Thymus (tissue), 11 donors: ENCODE results near the gene COL1A2. TPM values are rescaled to one million over a fixed set of nuclear protein-coding genes. Genes with fewer than 3 reads are reported as not detected.

ENCODE experiments used
- DNase-seq, 9 donors: peaks; one replicate each; pipeline ENCODE4 v3.0.0-alpha.2; 2013; ENCODE audit warnings: low spot score in 9 of 9, low read depth in 6 of 9, missing footprints in 1 of 9
- H3K27ac ChIP-seq, 2 donors: one replicate each; pipeline ENCODE4 v1.5.1; 2013; ENCODE audit warnings: control low read depth in 1 of 2, low read depth in 1 of 2, low read length in 1 of 2, mild to moderate bottlenecking in 1 of 2, moderate library complexity in 1 of 2
- H3K27me3 ChIP-seq, 2 donors: one replicate each; pipeline ENCODE4 v1.5.1; 2013; ENCODE audit warnings: low read length in 1 of 2; ENCODE audit not compliant: control insufficient read depth in 2 of 2, insufficient read depth in 1 of 2
- H3K36me3 ChIP-seq, 2 donors: one replicate each; pipeline ENCODE4 v1.5.1; 2013; ENCODE audit warnings: low read length in 1 of 2, mild to moderate bottlenecking in 1 of 2, moderate library complexity in 1 of 2; ENCODE audit not compliant: control insufficient read depth in 2 of 2, insufficient read depth in 2 of 2
- H3K4me1 ChIP-seq, 2 donors: one replicate each; pipeline ENCODE4 v1.5.1; 2013; ENCODE audit warnings: low read length in 2 of 2; ENCODE audit not compliant: control insufficient read depth in 2 of 2, insufficient read depth in 2 of 2
- H3K4me3 ChIP-seq, 2 donors: one replicate each; pipeline ENCODE4 v1.5.1; 2013; ENCODE audit warnings: low read length in 2 of 2, control low read depth in 1 of 2, mild to moderate bottlenecking in 1 of 2
- H3K9me3 ChIP-seq, 2 donors: one replicate each; pipeline ENCODE4 v1.5.1; 2013; ENCODE audit warnings: low read length in 1 of 2, mild to moderate bottlenecking in 1 of 2; ENCODE audit not compliant: control insufficient read depth in 2 of 2, insufficient read depth in 1 of 2
- WGBS: extraction: QIAGEN DNeasy Blood & Tissue Kit; methylation state at CpG from one replicate; pipeline ENCODE4 v1.1.7; 2013; 5-methylcytosine and 5-hydroxymethylcytosine counted together
- polyA plus RNA-seq: library from polyadenylated mRNA; stranded (reverse); fragments of 200-250 nt; gene quantifications from one replicate; pipeline ENCODE4 v1.2.3, GENCODE V29; 2013
- total RNA-seq: library from RNA; stranded (reverse); fragments of 120-200 nt; gene quantifications from one replicate; pipeline ENCODE4 v1.2.4, GENCODE V29; 2013
- donor health status: healthy.

COL1A2 gene
- total and polyA plus RNA-seq, 2 donors, result 27.4 to 55.3 TPM

- H3K4me3 ChIP-seq, result no peak overlapping the region
- no peaks in the 10 kb centered on the region for H3K9me3 ChIP-seq
- H3K27ac ChIP-seq, result peak overlapping the region in 1 of 2 donors; percentile 84
- H3K36me3 ChIP-seq, result no peaks in the 10 kb centered on the region
- H3K27me3 ChIP-seq, result no peaks in the 10 kb centered on the region
- DNase-seq, result peak in 5 of 9 donors; percentile 32 to 71 (median 44)
- peaks cover 0 to 22% of the 10 kb centered on the region in 2 donors for H3K4me1 ChIP-seq
- WGBS, result 86% methylated on average over 5 of the region's 5 CpGs
Measured at GRCh38 chr7:94374721-94375566, 19.8 kb upstream of the COL1A2 start.

GRCh38 chr7:94375691-94376090 is 19.0 kb upstream of the COL1A2 start:
- DNase-seq, result peak in 4 of 9 donors; percentile 32 to 72 (median 51)
- H3K4me1 ChIP-seq, result peaks cover 0 to 22% of the 10 kb centered on the region in 2 donors
- WGBS, result 77% methylated on average over 2 of the region's 2 CpGs
- no peak overlapping the region for H3K4me3 ChIP-seq
- H3K27ac ChIP-seq, result peak overlapping the region in 1 of 2 donors; percentile 84
- no peaks in the 10 kb centered on the region for H3K36me3 ChIP-seq
- H3K27me3 ChIP-seq, result no peaks in the 10 kb centered on the region
- H3K9me3 ChIP-seq, result no peaks in the 10 kb centered on the region

GRCh38 chr7:94376281-94376680 is 18.4 kb upstream of the COL1A2 start:
- H3K36me3 ChIP-seq, result no peaks in the 10 kb centered on the region
- peaks cover 0 to 22% of the 10 kb centered on the region in 2 donors for H3K4me1 ChIP-seq
- no peaks in the 10 kb centered on the region for H3K9me3 ChIP-seq
- no peak overlapping the region for H3K4me3 ChIP-seq
- H3K27ac ChIP-seq, result peak overlapping the region in 1 of 2 donors; percentile 32
- 97% methylated on average over 1 of the region's 1 CpG for WGBS
- DNase-seq, result no peak
- H3K27me3 ChIP-seq, result no peaks in the 10 kb centered on the region

GRCh38 chr7:94378356-94378755 is 16.3 kb upstream of the COL1A2 start:
- Histone ChIP-seq H3K4me3 (no peak overlapping the region), H3K4me1 (peaks cover 0 to 22% of the 10 kb centered on the region in 2 donors), H3K27me3 (no peaks in the 10 kb centered on the region), H3K27ac (no peak overlapping the region), H3K36me3 (no peaks in the 10 kb centered on the region), H3K9me3 (no peaks in the 10 kb centered on the region)
- no peak for DNase-seq
- WGBS, result 40% methylated on average over 3 of the region's 3 CpGs

- H3K4me3 ChIP-seq, result no peak overlapping the region
- H3K4me1 ChIP-seq, result peaks cover 0 to 12% of the 10 kb centered on the region in 2 donors
- no peaks in the 10 kb centered on the region for H3K36me3 ChIP-seq
- H3K27ac ChIP-seq, result no peak overlapping the region
- H3K9me3 ChIP-seq, result no peaks in the 10 kb centered on the region
- H3K27me3 ChIP-seq, result no peaks in the 10 kb centered on the region
- DNase-seq, result no peak
Measured at GRCh38 chr7:94380264-94380663, 14.4 kb upstream of the COL1A2 start.

GRCh38 chr7:94382132-94382531 is 12.6 kb upstream of the COL1A2 start:
- Histone ChIP-seq H3K4me3 (no peak overlapping the region), H3K27ac (no peak overlapping the region), H3K36me3 (no peaks in the 10 kb centered on the region), H3K9me3 (no peaks in the 10 kb centered on the region), H3K4me1 (no peaks in the 10 kb centered on the region), H3K27me3 (no peaks in the 10 kb centered on the region)
- 95% methylated on average over 3 of the region's 3 CpGs for WGBS
- DNase-seq, result no peak

- DNase-seq, result no peak
- no peak overlapping the region for H3K27ac ChIP-seq
- H3K4me1 ChIP-seq, result no peaks in the 10 kb centered on the region
- H3K9me3 ChIP-seq, result no peaks in the 10 kb centered on the region
- 96% methylated on average over 1 of the region's 1 CpG for WGBS
- H3K4me3 ChIP-seq, result no peak overlapping the region
- no peaks in the 10 kb centered on the region for H3K27me3 ChIP-seq
- H3K36me3 ChIP-seq, result no peaks in the 10 kb centered on the region
Measured at GRCh38 chr7:94382746-94383145, 11.9 kb upstream of the COL1A2 start.

- WGBS, result 96% methylated on average over 4 of the region's 4 CpGs
Measured at GRCh38 chr7:94384315-94384714, 10.4 kb upstream of the COL1A2 start.

GRCh38 chr7:94386416-94386815 is 8.3 kb upstream of the COL1A2 start:
- no peak overlapping the region for H3K4me3 ChIP-seq
- DNase-seq, result no peak
- no peaks in the 10 kb centered on the region for H3K9me3 ChIP-seq
- WGBS, result 99% methylated on average over 2 of the region's 2 CpGs
- H3K4me1 ChIP-seq, result no peaks in the 10 kb centered on the region
- H3K36me3 ChIP-seq, result no peaks in the 10 kb centered on the region
- no peaks in the 10 kb centered on the region for H3K27me3 ChIP-seq
- no peak overlapping the region for H3K27ac ChIP-seq

More at GRCh38 chr7:94384315-94384714, 10.4 kb upstream of the COL1A2 start:
- no peak overlapping the region for H3K4me3 ChIP-seq
- no peaks in the 10 kb centered on the region for H3K27me3 ChIP-seq
- no peaks in the 10 kb centered on the region for H3K9me3 ChIP-seq
- no peaks in the 10 kb centered on the region for H3K36me3 ChIP-seq
- DNase-seq, result no peak
- H3K4me1 ChIP-seq, result no peaks in the 10 kb centered on the region
- no peak overlapping the region for H3K27ac ChIP-seq
